GM23338 (cell line): ENCODE measurements around the gene TMPRSS2. TPM values are rescaled to one million over a fixed set of nuclear protein-coding genes. Genes with fewer than 3 reads are reported as not detected.
"Not testable (repeated sequence)": the region's sequence is repeated elsewhere in the genome, so short reads cannot be mapped to it uniquely, and the experiment has no call there.

Experiments
- ATAC-seq: fragments of 200-7000 bp; cut with Tn5 transposase; 3 replicates; pipeline ENCODE4 v1.9.1; 2020
- DNase-seq: peaks from one replicate; pipeline ENCODE4 v3.0.0-alpha.2; 2015; ENCODE audit warnings: low spot score
- H2AFZ ChIP-seq: fragments of 200-600 bp; sonication (generic); 2 replicates; pipeline ENCODE4 v1.8.0; 2016; ENCODE audit warnings: antibody characterized with exemption, mild to moderate bottlenecking, moderate library complexity
- H3F3A ChIP-seq: fragments of 200-600 bp; sonication (generic); replicated peaks from 2 replicates; pipeline ENCODE4 v1.8.0; 2017; ENCODE audit warnings: antibody characterized with exemption, mixed run types, low read depth
- H3K27ac ChIP-seq: fragments of 200-600 bp; sonication (generic); 2 replicates; pipeline ENCODE4 v1.6.1; 2016; ENCODE audit warnings: low read depth
- H3K27me3 ChIP-seq: fragments of 200-600 bp; sonication (generic); 2 replicates; pipeline ENCODE4 v1.8.0; 2016; ENCODE audit warnings: mild to moderate bottlenecking, mixed run types, moderate library complexity; ENCODE audit not compliant: insufficient read depth
- H3K36me3 ChIP-seq: fragments of 200-600 bp; sonication (generic); 2 replicates; pipeline ENCODE4 v1.8.0; 2016; ENCODE audit warnings: mild to moderate bottlenecking; ENCODE audit not compliant: insufficient read depth
- H3K4me1 ChIP-seq: fragments of 200-600 bp; sonication (generic); 2 replicates; pipeline ENCODE4 v1.8.0; 2016; ENCODE audit warnings: mild to moderate bottlenecking, moderate library complexity; ENCODE audit not compliant: insufficient read depth
- H3K4me2 ChIP-seq: fragments of 200-600 bp; sonication (generic); 2 replicates; pipeline ENCODE4 v1.7.1; 2017; ENCODE audit warnings: mixed run types
- H3K4me3 ChIP-seq: fragments of 200-600 bp; sonication (generic); 2 replicates; pipeline ENCODE4 v1.6.1; 2016; ENCODE audit warnings: mixed run types
- H3K79me2 ChIP-seq: fragments of 200-600 bp; sonication (generic); replicated peaks from 2 replicates; pipeline ENCODE4 v1.8.0; 2017; ENCODE audit warnings: mild to moderate bottlenecking; ENCODE audit not compliant: insufficient read depth
- H3K9me2 ChIP-seq: fragments of 200-600 bp; sonication (generic); 2 replicates; pipeline ENCODE4 v1.8.0; 2017; ENCODE audit not compliant: insufficient read depth
- H4K20me1 ChIP-seq: fragments of 200-600 bp; sonication (generic); replicated peaks from 2 replicates; pipeline ENCODE4 v1.8.0; 2017; ENCODE audit warnings: mild to moderate bottlenecking; ENCODE audit not compliant: insufficient read depth
- H3K27ac Mint-ChIP-seq: 2 replicates; pipeline ENCODE4 v1.8.0; 2020; ENCODE audit warnings: inconsistent platforms, mild to moderate bottlenecking, moderate library complexity, mixed read lengths
- H3K27me3 Mint-ChIP-seq: 3 replicates; pipeline ENCODE4 v1.8.0; 2022; ENCODE audit warnings: low read depth, mild to moderate bottlenecking, moderate library complexity, mixed read lengths, inconsistent platforms; ENCODE audit not compliant: insufficient read depth, poor library complexity
- H3K36me3 Mint-ChIP-seq: 3 replicates; pipeline ENCODE4 v1.8.0; 2021; ENCODE audit warnings: low read depth, mild to moderate bottlenecking, inconsistent platforms, moderate library complexity, mixed read lengths
- H3K4me1 Mint-ChIP-seq: 3 replicates; pipeline ENCODE4 v1.8.0; 2020; ENCODE audit warnings: mild to moderate bottlenecking, inconsistent platforms, mixed read lengths
- H3K4me3 Mint-ChIP-seq: 3 replicates; pipeline ENCODE4 v1.8.0; 2021; ENCODE audit warnings: moderate library complexity, mild to moderate bottlenecking, inconsistent platforms, mixed read lengths
- H3K9me3 Mint-ChIP-seq: 3 replicates; pipeline ENCODE4 v1.8.0; 2020; ENCODE audit warnings: moderate library complexity, mild to moderate bottlenecking, inconsistent platforms, mixed read lengths
- POLR2AphosphoS5 ChIP-seq: IDR thresholded peaks from 2 replicates; pipeline ENCODE4 v1.6.1; 2016; ENCODE audit warnings: antibody characterized with exemption, low read depth
- STAT1 ChIP-seq: IDR thresholded peaks from one replicate; pipeline ENCODE4 v1.6.1; 2016; ENCODE audit warnings: antibody characterized with exemption; ENCODE audit not compliant: unreplicated experiment
- ZNF331 ChIP-seq: fragments of 250-450 bp; sonication (Bioruptor Pico); IDR thresholded peaks from 2 replicates; pipeline ENCODE4 v1.5.0; 2020; ENCODE audit warnings: low read depth, mild to moderate bottlenecking, moderate library complexity
- ZNF462 ChIP-seq: fragments of 250-450 bp; sonication (Bioruptor Pico); IDR thresholded peaks from 2 replicates; pipeline ENCODE4 v1.5.0; 2020; ENCODE audit warnings: mild to moderate bottlenecking, moderate library complexity
- polyA plus RNA-seq: library from polyadenylated mRNA; unstranded; fragments of >200 nt; fragmentation: Nextera tagmentation; extraction: Ambion mirVana; gene quantifications from 2 replicates; pipeline ENCODE4 v1.2.1, GENCODE V29; 2016
- total RNA-seq: library from RNA; depleted of rRNA; stranded (reverse); fragments of >200 nt; shearing (Covaris generic); gene quantifications from 2 replicates; pipeline ENCODE4 v1.2.3, GENCODE V29; 2014
- TF ChIP-seq, protein P1 (sequence below): IDR thresholded peaks from 2 replicates; pipeline ENCODE4 v1.6.1; 2016; ENCODE audit warnings: antibody characterized with exemption

Gene TMPRSS2
- total and polyA plus RNA-seq, 2 experiments from 2014 or later = 2.3 to 4.9 TPM

GRCh38 chr21:41425588-41425953 lies 82.4 kb downstream of the TMPRSS2 start (continued):
- TF ChIP-seq ZNF462 (CRISPR knock-in tag) (no peak), POLR2AphosphoS5 (no peak), STAT1 (no peak), ZNF331 (CRISPR knock-in tag) (no peak)
- TF ChIP-seq, protein P1, sequence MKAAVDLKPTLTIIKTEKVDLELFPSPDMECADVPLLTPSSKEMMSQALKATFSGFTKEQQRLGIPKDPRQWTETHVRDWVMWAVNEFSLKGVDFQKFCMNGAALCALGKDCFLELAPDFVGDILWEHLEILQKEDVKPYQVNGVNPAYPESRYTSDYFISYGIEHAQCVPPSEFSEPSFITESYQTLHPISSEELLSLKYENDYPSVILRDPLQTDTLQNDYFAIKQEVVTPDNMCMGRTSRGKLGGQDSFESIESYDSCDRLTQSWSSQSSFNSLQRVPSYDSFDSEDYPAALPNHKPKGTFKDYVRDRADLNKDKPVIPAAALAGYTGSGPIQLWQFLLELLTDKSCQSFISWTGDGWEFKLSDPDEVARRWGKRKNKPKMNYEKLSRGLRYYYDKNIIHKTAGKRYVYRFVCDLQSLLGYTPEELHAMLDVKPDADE = no peak

GRCh38 chr21:41423305-41423636 lies 84.7 kb downstream of the TMPRSS2 start:
- Histone ChIP-seq H3K4me1 (peaks cover 20% of the 10 kb centered on the region), H3K27me3 (peaks cover 39% of the 10 kb centered on the region)
- peaks cover 27% of the 10 kb centered on the region for H3K4me1 Mint-ChIP-seq
- DNase-seq, H3K79me2 ChIP-seq, H3K4me3 Mint-ChIP-seq, H3F3A ChIP-seq, H3K4me3 ChIP-seq, H2AFZ ChIP-seq, ATAC-seq, H3K9me3 Mint-ChIP-seq, H3K27ac ChIP-seq, H4K20me1 ChIP-seq, H3K36me3 ChIP-seq, H3K4me2 ChIP-seq, H3K27ac Mint-ChIP-seq, H3K9me2 ChIP-seq, H3K36me3 Mint-ChIP-seq: not testable (repeated sequence)
- H3K27me3 Mint-ChIP-seq = peaks cover 51% of the 10 kb centered on the region
